NCI-H2107 treated with DMSO at 0.1 percent for 48 hours (cell line): ENCODE data around the gene ALG14.

ENCODE experiments used
- DNase-seq: peaks from one replicate; lab custom pipeline; 2025; ENCODE audit not compliant: unreplicated experiment; lab: John Stamatoyannopoulos, UW

Gene ALG14

DNA sequence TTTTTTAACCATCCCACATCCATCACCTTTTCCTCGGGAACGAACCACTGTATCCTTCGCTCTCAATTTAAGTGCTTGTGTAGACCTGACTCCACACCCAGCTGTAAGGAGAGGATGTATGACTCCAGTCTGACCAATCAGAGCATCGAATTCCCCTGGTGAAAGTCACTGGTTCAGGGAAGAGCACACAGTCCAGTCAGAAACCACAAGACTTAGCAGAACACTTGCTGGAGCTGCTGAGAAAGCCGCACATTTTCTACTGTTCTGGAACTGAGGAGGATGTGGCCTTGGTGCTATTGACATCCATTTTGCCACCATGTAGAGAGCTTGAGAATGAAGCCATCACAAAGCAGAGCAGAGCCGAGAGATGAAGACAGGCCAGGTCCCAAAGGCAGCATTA is 86.0 kb downstream of the ALG14 start:
- no peak for DNase-seq

DNA sequence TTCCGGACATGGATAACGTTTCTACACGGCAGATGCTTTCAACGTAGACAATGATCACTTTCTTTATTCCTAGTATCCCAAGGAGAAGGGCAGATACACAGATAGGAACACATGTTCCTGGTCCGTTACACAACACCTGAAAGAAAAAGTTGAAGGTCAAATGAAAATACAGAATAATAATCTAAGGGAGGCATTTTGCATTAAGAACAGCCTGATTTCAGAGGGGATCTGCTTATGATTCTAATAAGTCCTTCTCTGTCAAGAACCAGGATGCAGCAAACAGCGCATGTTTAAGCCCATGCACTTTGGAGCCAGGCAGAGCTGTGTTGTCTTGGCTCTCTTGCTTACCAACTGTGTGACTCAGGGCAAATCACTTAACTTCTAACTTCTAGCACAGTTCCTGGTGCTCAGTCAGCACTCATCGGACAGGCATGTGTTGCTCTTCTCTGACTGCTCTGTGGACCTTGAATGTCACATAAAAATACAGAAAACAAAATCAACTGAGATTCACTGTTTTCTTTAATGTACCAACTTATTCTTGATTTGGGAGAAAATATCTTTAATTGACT is 89.5 kb downstream of the ALG14 start:
- DNase-seq: no peak

DNA sequence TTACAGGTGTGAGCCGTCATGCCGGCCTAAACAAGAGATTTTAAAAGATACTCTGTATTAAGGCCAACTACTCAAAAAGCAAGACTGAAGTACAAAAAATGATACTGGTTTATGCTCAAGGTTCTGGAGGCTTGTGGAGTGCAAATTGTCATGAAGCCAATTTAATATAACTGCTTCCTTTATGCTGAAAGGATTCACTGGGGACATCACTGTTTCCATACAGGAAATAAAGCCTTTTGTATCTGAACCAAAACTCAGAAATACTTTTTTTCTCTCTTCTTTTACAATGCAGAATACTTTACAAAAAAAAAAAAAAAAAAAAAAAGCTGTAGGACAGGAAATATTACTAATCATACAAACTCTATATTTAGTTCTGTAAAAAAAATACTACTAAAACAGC is 90.4 kb downstream of the ALG14 start:
- DNase-seq: no peak

DNA sequence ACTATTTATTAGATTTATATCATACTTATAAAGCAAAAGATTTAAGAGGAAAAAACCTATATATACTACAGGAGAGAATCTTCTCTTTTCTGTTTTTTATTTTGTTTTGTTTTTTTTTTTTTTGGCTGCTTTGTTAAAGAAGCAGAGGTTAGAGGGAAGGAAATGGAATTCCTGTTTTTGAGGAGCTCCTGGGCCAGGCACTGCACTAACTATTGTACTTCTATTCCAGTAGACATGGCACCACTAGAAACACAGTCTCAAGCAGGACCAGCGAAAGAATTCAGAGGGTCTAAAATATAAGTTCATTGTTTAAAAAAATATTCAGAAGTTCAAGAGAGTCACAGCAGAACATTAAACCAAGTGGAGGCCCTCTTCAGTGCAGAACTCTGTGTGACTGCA is 91.2 kb downstream of the ALG14 start:
- no peak for DNase-seq

DNA sequence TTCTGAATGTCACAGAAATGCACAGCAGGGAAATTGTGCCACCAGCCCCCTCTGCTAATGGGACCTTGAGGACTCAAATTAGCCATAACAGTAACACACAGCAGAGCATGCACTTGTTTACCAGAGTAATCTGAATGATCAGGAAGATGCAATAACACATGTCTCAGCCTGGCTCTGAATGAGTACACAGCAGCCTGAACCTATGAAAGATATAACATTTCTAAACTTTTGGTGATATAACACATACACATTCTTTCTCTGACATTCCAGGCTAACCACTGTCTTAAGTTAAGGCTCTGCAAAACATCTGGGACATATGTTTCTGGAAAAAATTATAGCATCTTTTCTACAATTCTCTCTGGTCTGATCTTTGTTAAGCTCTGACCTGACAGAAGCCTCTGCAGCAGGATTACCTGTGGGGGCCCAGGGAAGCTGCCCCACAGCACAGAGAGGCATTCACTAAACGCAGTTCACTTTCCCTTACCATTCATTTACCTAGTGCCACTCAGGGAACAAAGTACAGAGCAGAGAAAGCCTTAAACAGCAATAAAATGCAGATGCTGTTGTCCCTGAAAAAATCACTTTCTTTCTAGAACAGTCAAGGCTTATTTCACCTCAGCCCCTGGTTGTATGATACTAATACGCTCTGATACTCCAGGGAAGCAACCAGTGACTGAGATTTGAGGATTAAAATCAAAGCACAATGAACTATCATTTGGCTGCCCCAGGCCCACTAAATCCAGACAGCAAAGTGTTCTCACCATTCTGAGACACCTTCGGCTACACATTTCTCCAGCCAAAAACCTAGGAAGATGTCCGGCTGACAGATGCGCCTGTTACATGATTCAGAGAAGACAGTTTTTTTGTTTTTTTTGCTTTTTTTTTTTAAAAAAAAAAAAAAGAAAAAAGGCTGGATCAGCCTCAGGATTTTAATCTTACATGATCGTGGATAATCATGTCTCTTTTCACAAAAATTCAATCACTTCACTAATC is 91.9 kb downstream of the ALG14 start:
- no peak for DNase-seq

DNA sequence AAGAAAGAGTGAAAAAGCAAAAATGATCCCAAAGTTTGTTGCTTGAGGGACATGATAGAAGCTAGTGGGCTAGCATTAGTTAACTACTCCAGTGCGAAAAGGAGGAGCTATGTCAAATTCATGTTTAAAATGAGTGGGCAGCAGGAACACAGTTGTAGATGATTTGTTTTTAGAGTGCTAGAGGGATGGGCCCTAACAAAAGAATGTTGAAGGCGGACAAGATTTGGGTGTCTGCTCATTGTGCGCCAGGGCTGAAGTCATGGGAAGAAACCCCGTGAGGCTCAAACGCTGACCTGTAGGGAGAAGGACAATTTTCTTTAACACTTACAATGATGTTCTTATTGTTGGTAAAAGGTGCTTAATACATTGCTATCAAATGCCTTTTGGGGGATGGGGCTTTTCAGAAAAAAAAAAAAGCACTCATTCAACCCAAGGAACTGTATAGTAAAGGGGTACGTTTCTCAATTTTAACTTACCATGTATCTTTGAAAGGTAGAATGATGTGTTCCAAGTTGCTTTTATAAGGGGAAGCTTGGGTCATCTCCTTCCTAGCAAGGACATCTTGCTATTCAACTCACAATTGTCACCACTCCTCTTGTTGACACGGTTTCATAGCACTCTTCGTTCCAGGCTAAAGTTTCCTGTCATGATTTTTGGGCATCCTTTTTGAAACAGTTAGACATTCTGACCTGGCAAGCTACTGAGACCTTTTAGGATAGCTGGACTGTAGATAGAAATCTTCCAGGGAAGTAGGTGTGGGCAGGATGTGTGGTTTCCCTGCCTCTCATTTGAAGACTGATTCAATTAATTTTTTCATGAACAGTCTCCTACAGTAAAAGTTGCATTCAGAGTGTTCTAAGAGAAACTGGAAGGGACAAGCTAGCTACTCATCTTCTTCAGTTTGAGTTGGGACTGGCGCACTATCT is 92.8 kb downstream of the ALG14 start:
- no peak for DNase-seq

DNA sequence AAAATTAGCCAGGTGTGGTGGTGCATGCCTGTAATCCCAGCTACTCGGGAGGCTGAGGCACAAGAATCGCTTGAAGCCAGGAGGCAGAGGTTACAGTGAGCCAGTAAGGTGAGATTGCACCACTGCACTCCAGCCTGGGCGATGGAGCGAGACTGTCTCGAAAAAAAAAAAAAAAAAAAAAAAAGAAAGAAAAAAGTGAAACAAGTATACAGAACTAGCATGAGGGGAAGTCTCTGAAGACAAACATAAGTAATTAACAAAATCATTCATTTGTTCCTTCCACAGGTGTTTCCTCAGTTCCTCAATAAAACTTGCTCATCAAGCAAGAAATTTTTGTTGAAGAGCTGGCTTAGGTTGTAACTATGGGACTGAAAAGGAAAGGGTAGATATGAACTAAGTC is 93.6 kb downstream of the ALG14 start:
- no peak for DNase-seq

DNA sequence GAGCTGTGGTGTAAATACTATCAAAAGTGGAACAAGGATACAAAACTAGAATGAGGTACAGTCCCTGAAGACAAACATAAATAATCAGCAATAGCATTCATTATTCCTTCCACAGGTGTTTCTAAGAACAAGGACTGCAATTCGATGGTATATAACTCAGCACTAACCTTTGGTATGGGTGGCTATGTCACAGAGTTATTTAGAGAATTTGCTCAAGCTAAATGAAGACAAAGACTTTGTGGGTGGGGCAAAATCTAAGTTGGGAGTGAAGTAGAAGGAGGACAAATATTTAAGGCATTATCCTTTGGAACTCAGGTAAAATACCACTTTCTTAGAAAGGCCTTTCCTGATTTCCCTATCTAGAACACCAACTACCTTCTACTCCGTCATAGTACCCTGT is 94.3 kb downstream of the ALG14 start:
- DNase-seq: no peak

DNA sequence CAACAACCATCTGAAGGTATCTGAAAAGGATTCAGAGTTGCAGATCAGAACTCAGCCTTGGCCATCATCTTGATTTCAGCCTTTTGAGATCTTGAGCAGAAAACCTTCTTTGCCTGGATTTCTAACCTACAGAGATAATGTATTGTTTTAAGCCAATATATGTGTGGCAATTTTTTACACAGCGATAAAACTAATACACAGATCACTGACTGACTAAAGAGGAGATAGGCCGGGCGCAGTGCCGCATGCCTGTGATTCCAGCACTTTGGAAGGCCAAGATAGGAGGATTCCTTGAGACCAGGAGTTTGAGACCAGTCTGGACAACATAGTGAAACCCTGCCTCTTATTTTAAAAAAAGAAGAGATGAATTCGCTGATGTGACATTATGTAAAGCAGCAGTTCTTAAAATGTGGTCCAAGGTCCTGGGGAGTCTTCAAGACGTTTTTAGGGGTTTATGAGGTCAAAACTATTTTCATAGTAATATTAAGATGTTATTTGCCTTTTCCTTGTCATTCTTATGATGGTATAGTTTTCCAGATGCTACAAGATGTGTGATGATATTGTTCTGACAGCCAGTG is 95.7 kb downstream of the ALG14 start:
- no peak for DNase-seq

DNA sequence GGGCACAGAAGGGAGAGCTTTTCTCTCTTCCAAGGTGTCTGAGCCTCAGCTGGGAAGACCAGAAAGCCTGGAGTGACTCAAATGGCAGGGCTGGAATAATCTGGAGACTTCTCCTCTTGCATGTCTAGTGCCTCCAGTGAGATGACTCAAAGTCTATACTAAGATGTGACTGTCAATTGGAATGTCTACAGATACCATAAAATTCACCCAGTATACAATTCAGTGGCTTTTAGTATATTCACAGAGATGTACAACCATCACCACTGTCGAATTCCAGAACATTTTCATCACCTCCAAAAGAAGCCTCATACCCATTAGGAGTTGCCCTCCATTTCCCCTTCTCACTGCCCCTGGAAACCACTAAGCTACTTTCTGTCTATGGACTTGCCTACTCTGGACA is 97.9 kb downstream of the ALG14 start:
- DNase-seq: no peak

DNA sequence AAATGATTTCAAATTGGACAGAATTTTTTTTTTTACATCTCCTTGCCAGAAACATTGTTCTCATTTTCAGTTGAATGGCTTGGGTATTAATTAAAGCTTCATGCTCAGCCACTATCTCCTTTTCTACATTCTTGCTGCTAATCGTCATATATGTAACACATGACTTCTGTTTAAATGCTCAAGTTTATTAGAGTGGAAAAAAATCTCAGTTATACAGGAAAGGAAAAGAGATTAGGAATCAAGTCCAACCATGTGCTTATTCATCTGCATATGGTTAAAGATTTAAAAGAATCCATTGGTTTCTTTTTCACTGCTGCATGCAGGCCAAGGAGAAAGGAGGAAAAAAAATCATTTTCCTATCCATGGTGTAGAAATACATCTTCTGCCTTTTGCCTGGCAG is 98.5 kb downstream of the ALG14 start:
- DNase-seq: no peak

DNA sequence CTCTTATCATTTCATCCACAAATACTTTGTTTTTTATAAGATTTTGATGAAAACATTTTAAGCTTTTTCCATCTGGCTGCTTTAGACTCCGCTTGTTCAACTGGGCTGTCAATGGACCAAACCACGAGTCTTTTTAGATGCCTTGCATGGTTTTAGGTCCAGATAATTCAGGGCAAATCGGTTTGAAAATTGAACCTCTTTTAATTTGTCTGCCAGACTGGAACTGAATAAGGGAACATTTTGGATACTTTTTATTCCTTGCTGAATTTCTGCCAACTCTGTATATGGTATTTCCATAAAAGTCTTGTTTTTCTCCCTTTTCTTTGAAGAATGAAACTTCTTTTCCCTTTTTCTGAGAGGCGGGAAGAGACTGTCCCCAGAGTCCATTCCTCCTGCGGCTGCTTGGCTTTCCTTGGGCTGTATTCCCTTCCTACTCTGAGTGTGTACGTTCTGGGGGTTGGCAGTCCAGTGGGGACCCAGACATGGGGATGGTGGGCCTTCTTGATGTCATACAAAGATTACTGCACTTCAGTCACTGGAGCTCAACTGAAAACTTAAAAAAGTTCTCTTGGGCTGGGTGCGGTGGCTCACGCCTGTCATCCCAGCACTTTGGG is 99.3 kb downstream of the ALG14 start:
- DNase-seq: no peak

DNA sequence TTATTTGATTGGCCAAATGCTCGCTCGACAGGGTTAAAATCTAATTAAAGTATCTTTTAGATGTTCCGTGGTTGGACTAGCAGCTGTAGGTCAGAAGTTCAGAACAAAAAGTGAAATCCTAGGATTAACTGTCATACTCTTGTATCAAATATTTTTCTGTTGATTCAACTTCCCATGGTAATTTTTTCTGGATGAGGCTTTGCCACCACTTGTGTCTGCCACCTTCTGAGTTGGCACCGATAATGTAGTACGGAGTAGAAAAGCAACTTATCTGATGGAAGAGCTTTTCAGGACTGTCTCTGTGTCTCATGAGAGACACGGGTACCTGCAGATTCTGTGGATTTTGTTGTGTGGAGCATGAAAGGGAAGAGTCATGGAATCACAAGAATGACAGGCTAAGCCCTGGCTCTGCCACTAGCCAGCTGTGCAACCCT is 101.2 kb downstream of the ALG14 start:
- DNase-seq: no peak

DNA sequence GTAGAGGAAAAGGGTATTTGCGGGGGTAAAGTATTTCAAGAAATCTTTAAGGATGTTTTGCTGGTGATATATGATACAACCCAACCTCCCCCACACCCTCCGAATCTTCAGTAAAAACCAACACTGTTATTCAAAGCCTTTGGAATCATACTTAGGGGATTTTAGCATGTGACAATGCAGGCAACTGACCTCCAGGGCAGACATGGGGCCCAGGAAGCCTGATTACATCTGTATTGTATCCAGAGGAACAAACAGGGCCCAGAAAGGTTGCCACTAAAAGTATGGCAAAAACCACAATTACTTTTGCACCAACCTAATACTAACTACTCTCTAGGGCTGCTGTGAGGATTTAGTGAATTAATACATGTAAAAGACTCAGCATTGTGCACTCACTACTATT is 102.0 kb downstream of the ALG14 start:
- DNase-seq: no peak

DNA sequence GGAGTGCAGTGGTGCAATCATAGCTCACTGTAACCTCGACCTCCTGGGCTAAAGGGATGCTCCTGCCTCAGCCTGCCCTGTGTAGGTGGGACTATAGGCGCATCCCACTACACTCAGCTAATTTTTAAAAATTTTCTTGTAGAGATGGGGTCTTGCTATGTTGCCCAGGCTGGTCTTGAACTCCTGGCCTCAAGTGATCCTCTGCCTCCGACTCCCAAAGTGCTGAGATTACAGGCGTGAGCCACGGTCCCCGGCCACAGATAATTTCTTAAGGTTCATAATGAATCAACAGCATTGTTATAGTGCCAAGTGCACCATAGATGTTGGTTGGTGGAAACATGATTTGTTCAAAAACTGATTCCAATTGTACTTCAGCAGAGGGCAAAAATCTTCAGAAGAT is 103.6 kb downstream of the ALG14 start:
- DNase-seq: no peak

DNA sequence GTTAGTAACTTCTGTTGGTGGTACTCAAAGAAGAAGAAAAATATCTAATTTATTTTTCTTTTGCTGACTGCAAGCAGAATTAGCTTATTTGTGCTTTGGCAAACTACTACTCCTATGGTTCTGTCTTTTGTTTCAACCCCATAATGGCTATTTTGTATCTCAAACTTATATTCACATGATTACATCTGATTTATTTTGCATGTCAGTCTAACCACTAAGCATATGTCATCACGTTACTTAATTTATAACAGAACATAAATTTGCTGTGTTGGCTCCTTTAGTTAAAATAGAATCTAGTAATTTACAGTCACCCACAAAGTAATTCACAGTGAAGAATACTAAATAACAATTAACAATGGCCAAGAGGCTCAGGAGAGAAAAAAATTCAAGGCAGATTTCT is 106.7 kb downstream of the ALG14 start:
- DNase-seq: no peak

DNA sequence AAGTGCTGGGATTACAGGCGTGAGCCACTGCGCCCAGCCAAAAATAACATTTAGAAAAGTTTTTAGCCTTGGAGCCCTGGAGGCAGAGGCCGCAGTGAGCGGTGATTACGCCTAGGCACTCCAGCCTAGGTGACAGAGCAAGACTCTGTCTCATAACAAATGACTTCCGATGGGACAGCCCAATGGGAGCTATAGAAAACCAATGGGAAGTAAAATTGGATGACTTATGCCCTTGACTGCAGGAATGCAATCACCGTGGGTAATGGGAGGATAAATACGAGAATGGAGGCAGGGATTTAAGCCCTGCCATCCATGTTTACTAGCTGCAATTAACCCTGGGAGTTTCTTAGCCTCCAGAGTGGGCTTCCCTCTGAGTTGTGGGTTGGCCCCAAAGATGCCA is 108.9 kb downstream of the ALG14 start:
- no peak for DNase-seq

DNA sequence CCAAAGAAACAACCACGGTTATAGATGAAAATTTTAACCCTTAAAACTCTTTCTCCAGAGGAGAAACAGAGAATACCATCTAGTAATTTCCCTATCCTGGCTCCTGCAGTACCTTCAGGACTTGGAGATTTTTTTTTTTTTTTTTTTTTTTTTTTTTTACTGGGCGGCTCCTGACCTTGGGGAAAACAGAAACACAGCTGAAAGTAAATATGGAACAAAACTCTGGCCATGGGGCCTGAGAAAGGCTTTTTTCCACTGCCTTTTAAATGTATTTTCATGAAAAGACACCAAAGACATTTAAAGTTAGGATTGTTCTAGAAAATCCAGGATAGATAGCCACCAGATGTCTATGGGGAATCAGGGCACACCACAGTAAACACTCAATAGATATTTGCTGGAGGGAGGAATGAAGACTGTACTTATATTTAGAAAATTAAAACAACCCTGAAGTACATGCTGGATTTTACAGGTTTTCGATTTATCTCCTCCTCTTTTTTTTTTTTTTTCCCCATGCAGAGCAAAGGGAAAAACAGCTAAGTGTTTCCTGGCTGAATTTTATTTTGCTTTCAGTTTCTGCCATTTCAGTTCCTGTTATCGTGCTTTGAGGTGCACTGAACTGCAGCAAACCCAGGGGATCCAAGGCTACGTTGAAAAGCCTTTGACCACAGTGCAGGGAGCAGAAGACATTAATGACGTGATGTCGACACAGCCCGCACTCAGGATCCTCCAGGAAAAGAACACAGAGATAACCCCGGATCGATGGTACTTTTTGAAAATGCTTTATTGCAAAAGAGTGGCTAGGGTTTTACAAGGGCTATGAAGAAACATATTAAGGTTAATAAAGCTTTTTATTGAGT is 110.1 kb downstream of the ALG14 start:
- no peak for DNase-seq

DNA sequence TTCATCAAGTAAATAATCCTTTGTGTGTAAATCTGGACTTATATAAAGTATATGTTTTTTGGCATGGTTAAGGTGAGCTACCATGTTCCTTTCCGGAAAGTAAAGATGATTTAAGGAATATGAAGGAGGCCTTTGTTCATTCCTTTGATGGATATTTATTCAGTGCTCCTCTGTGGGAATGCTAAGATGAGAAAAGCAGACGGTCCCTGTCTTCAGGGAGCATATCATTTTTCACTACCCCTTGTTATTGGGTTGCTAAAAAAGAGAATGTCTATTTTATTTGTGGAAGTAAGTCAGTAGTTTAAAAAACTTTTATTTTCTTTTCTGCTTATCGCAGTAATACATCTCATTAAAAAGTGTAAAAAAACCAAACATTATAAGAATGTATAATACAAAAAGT is 110.8 kb downstream of the ALG14 start:
- DNase-seq: no peak

DNA sequence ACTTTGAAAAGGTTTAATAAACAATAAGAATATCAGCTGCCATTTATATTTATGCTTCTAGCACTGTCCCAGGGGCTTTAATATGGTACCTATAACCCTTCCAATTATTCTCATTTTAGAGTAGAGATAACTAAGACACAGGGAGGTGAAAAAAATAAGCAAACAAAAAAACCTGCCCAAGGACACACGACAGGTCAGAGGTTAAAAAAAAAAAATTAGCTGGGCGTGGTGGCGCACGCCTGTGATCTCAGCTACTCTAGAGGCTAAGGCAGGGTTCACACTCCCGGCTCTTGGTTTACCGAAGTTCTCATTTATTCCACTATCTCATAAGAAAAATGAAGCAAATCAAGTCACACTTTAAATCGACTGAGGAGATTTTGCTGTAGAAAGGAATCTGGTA is 111.2 kb downstream of the ALG14 start:
- DNase-seq: no peak
